ENCODE data around the gene DNAJC1.
"Not testable (repeated sequence)": the region's sequence is repeated elsewhere in the genome, so short reads cannot be mapped to it uniquely, and the experiment has no call there.

Gene DNAJC1

DNA sequence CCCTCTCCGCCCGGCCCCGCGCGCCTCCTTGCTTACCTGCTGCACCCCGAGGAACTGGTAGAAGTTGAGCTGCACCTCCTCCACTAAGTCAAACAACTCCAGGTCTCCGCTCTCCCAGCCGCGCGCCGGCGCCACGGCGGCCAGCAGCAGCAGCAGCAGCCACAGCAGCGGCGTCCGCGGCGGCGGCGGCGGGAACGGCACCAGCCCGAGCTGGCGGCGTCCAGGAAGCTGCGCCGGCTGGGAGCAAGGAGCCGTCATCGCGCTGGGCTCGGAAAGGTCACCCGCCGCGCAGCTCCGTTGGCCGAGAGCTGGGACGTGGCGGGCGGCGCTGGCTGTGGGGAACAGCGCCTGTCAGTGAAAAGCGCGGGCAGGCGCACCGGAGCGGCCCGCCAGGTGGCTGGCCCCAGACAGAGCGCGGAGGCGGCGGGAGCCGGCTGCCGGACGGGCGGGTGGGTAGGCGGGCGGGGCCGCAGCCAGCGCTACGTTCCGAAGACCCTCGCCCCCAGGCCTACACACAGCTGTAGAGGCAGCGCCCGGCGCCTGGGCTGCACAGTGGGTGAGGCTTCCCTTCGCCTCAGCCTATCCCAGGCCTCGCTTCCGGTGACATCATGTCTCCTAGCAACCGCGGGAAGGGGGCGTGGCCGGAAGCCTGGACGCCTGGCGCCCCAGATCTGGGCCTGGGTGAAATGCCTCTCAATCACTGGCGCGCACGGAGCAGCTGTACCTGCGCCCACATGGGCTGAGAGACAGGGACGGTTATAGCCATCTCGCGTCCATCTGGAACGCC lies at the start of gene DNAJC1:
TSS of gene DNAJC1 (minus strand) at position 554 of the 787 bp plus-strand sequence. CDS start at position 258, 296 bp downstream.
- peak; percentile 92 to 97 for DNase-seq

DNA sequence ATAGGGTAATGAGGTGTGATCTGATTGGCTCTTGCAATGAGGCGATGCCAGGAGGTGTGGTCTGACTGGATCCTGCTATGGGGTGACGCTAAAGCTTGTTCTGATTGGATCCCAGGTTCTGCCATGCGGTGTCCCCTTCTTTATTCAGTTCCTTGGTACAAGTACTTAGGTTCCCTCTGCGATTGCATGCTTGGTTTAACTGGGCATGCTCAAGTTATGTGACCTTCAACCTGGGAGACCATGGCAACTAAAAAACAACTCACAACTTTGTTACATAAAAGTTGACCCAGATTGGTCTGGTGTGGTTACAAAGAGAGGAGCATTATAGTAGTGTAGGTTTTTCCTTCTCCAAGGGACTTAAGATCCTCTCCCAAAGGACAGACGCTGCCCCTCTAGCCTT lies 49.5 kb upstream of the DNAJC1 start:
- no peak for DNase-seq

DNA sequence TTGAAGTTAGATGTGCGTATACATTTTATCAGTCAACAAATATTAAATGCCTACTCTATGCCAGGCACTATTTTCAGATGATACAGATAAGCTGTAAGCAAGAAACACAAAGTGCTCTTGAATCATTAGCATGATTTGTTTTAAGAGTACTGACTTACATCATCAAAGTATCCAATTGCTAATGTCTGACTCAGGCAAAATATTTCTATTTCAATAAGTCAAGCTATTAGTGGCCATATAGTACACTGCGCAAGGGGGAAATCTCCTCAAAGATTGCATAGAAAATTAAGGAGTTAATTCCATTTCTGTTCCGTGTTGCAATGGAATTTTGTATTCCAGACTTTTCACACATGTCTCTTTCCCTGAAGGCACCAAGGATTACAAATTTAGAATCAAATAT lies 46.1 kb upstream of the DNAJC1 start:
- no peak for DNase-seq

GRCh38 chr10:22047812-22048211 lies 44.3 kb upstream of the DNAJC1 start:
- no peak for DNase-seq

DNA sequence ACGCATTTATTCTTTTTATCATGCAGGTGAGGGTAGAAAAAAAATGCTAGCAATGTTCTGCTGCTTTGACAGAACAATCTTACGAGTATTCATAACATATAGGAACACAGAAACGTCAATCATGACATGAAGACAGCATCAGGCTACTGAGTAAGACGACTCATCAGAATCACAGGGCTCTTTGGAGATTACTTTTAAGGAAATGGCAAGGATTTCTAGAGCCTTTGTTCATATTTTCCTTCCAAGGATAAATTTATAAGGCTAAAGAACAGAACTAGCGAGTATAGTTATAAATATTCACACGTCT lies 39.8 kb upstream of the DNAJC1 start:
- DNase-seq: peak; percentile 33 to 35

DNA sequence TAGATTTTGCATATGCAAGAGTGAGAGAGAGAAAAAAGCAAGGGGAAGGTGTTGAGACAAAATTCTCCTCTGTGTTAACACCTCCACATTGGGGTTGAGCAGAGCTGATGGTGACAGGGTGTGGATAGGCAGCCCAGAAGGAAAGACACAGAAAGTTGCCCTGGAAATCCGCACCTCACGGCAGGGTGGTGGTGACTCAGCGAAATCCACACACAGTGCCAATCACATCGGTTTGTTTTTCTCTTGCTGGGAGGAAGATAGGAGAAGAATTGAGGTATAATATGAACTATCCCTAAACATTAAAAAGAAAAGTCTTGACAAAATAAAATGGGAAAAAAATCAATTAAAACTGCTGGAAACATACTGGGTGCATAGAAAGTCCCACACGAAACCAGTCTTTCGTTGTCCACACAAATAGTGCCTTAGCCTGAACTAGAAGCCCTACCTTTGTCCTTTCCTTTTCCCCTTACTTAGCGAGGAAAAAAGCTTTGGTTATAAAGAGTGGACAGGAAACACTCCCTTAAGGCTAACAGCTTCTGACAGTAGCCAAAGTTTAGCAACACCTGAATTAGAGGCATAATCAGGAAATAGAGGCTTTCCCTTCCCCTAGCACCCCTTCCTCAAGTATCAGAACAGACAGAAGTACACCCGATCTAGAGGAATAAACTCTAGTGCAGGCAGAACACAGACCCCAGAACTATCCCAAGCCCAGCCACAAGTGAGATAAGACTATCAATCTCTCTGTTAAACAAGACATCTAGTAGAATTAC lies 39.2 kb upstream of the DNAJC1 start:
- DNase-seq: peak; percentile 59 to 71

- no peak for DNase-seq
These were observed 30.8 kb upstream of the DNAJC1 start for GRCh38 chr10:22034333-22034732.

DNA sequence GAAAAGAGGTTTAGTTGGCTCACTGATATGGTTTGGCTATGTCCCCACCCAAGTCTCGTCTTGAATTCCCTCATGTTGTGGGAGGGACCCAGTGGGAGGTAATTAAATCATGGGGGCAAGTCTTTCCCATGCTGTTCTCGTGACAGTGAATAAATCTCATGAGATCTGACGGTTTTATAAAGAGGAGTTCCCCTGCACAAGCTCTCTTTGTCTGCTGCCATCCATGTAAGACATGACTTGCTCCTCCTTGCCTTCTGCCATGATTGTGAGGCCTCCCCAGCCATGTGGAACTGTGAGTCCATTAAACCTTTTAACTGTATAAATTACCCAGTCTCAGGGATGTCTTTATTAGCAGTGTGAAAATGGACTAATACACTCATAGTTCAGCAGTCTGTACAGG lies 28.7 kb upstream of the DNAJC1 start:
- DNase-seq: not testable (repeated sequence)

- no peak for DNase-seq
These were observed 26.9 kb upstream of the DNAJC1 start for GRCh38 chr10:22030421-22030820.

- DNase-seq: no peak
These were observed 26.1 kb upstream of the DNAJC1 start for GRCh38 chr10:22029445-22030236.

- DNase-seq: no peak
These were observed 24.1 kb upstream of the DNAJC1 start for GRCh38 chr10:22027364-22028238.

GRCh38 chr10:22026287-22026686 lies 22.8 kb upstream of the DNAJC1 start:
- DNase-seq: no peak

GRCh38 chr10:22023508-22023907 lies 20.0 kb upstream of the DNAJC1 start:
- DNase-seq: no peak

DNA sequence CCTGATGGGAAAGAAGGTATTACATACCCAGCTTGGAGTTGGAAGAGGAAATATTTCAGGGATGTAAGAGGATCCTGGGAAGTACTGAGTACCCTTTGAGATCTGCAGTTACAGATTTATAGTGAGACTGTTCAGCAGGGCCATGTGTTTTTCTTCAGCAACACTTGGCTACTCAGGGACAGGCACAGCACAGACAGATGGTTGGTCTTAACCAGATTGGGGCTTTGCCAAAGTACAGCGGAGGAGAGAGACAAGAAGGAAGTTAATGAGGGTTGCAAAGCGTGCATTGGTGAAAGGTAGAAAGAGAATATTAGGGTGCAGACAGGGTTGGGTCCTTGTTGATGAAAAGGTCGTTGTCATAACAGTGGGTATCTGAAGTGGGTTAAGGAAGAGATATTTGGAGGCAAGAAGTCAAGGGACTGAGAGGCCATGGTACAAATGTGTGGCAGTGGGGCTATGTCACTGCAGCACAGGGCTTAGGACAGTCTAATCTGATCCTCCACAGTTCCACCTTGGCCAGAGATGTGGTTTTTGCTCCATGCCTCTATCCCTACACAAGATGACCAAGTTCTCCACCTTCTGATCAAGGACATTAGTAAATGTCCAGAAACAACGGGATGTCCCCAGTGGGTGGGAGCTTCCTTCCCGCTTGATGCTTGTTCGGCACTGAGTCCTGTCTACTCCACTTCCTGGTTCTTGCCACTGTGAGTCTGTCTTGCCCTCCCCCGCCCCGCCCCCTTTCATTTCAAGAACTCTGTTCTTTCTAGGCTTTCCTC lies 18.9 kb upstream of the DNAJC1 start:
- no peak for DNase-seq

DNA sequence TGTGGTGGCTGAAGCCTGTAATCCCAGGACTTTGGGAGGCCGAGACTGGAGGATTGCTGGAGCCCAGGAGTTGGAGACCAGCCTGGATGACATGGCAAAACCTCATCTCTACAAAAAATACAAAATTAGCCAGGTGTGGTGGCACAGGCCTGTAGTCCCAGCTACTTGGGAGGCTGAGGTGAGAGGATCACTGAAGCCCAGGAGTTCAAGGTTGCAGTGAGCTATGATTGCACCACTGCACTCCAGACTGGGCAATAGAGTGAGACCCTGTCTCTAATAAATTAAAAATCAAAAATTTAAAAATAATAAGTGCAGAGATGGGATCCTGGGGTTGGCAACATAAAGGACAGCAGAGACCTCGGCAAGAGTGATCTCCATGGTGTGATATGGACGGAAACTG lies 17.6 kb upstream of the DNAJC1 start:
- DNase-seq: not testable (repeated sequence)

- no peak for DNase-seq
These were observed 13.9 kb upstream of the DNAJC1 start for GRCh38 chr10:22017283-22018020.

DNA sequence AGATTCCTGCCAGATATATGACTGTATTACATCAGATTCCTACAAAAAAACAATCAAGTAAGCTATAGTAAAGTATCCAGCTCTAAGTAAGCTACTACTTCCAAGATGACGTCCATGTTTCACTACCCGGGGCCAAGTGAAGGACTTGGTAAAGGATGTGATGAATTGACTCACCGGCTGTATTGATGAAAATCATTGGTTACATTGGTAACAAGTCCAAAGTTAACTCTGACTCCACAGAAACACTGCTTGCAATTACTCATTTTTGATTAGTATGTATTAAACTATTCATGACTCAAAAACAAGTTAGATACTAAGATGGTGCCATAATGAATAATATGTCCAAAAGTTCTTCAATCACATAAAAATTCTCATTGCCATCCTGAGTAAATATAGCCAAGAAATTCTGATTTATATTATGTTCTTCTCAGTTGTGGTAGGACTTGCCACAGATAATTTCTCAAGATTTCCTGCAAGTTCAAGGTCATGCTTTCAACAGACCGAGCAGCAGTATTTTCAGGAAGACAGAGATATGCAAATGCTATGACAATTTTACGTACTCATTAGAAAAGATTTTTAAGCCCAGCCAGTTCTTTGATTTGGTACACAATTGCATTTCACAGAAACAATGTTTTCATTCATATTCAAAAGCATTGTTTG lies 12.6 kb upstream of the DNAJC1 start:
- DNase-seq: no peak

DNA sequence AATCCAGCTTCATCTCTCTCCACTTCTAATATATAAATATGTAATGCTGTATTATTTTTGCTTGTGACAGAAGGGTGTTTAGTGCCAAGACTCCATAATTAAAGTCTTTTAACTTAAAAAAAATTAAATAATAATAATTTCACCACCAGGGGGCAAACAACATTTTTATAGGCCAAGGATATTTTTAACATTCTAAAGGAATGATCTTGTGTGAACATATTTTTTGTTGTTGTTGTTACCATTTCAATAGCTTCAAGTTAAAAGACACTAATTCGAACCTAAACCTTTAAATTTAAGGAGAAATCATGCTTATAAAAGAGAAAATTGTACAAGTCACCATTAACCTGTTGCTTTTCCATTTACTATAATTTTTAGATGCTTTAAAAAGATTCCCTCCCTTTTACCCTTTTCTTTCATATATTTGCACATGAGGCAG lies 7.5 kb upstream of the DNAJC1 start:
- DNase-seq: no peak

DNA sequence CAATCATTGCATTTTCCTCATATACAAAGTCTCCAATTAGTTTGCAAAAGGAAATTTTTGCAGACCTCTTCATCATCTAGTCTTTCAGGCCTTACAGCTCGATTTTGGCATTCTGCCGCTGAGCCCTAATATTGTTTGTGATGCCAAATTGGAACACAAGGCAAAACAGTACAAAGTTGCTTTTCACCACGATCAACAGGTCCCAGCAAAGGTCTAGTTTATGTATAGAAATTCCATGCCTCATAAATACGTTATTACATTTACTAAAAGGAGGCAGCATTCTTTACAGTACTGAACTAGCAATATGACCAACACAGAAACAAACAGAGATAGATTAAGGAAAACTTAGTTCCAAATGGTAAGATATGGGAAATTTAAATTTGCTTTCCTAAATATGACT lies 7.0 kb upstream of the DNAJC1 start:
- no peak for DNase-seq

DNA sequence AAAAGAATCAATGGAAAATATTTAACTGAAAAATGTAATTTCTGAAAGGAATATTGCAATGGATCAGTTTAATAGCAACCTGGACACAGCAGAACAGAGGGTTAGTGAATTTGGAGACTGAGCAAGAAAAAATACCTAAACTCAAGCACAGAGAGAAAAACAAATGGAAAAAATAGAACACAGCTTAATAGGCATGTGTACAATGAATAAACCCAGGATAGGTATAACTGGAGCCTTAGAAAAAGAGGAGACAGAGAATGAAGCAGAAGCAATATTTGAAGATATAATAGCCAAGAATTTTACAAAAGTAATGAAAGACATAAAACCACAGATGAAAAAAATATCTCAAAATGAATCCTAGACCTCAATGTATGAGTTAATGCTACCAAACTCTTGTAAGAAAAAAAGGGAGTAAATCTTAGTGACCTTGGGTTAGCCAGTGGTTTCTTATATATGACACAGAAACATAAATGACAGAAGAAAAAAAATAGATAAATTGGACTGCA lies 2.9 kb upstream of the DNAJC1 start:
- DNase-seq: no peak
